IPS DF 19.7 (cell line): ENCODE data around the gene VWA8.
"Not testable (repeated sequence)": the region's sequence is repeated elsewhere in the genome, so short reads cannot be mapped to it uniquely, and the experiment has no call there.

Experiments used
- DNase-seq: peaks from one replicate; pipeline ENCODE4 v3.0.0-alpha.2; 2013; ENCODE audit warnings: low read depth, low spot score

The VWA8 gene

GRCh38 chr13:41922894-41923293 is 38.0 kb downstream of the VWA8 start:
- DNase-seq = not testable (repeated sequence)

GRCh38 chr13:41919741-41920487 is 41.0 kb downstream of the VWA8 start:
- DNase-seq = no peak

- no peak for DNase-seq
These were observed 41.7 kb downstream of the VWA8 start for GRCh38 chr13:41919031-41919740.

GRCh38 chr13:41917641-41918040 is 43.3 kb downstream of the VWA8 start:
- DNase-seq = no peak

GRCh38 chr13:41916173-41916954 is 44.5 kb downstream of the VWA8 start:
- no peak for DNase-seq

- no peak for DNase-seq
These were observed 45.8 kb downstream of the VWA8 start for GRCh38 chr13:41915081-41915480.

GRCh38 chr13:41914552-41914951 is 46.4 kb downstream of the VWA8 start:
- no peak for DNase-seq

GRCh38 chr13:41909506-41909905 is 51.4 kb downstream of the VWA8 start:
- no peak for DNase-seq

GRCh38 chr13:41905600-41906254 is 55.2 kb downstream of the VWA8 start:
- DNase-seq = no peak

- DNase-seq = no peak
These were observed 60.0 kb downstream of the VWA8 start for GRCh38 chr13:41900918-41901317.

- DNase-seq = not testable (repeated sequence)
These were observed 62.5 kb downstream of the VWA8 start for GRCh38 chr13:41898411-41898810.

GRCh38 chr13:41897126-41897525 is 63.8 kb downstream of the VWA8 start:
- DNase-seq = no peak

- no peak for DNase-seq
These were observed 65.4 kb downstream of the VWA8 start for GRCh38 chr13:41895478-41895877.

GRCh38 chr13:41891119-41891518 is 69.8 kb downstream of the VWA8 start:
- DNase-seq = no peak

GRCh38 chr13:41883147-41883546 is 77.8 kb downstream of the VWA8 start:
- no peak for DNase-seq

- not testable (repeated sequence) for DNase-seq
These were observed 79.0 kb downstream of the VWA8 start for GRCh38 chr13:41881890-41882289.

- DNase-seq = no peak
These were observed 79.9 kb downstream of the VWA8 start for GRCh38 chr13:41880966-41881365.

- no peak for DNase-seq
These were observed 96.3 kb downstream of the VWA8 start for GRCh38 chr13:41864658-41865057.

GRCh38 chr13:41862659-41863058 is 98.2 kb downstream of the VWA8 start:
- not testable (repeated sequence) for DNase-seq

GRCh38 chr13:41859565-41859964 is 101.3 kb downstream of the VWA8 start:
- DNase-seq = no peak

GRCh38 chr13:41858780-41859179 is 102.1 kb downstream of the VWA8 start:
- no peak for DNase-seq

GRCh38 chr13:41854758-41855157 is 106.2 kb downstream of the VWA8 start:
- DNase-seq = no peak
